GM12878 (cell line): Measurements from ENCODE around the gene GIGYF1. TPM values are rescaled to one million over a fixed set of nuclear protein-coding genes. Genes with fewer than 3 reads are reported as not detected.

ENCODE experiments used
- ATAC-seq: fragments of 200-7000 bp; cut with Tn5 transposase; 3 replicates; pipeline ENCODE4 v1.9.1; 2020; ENCODE audit warnings: mild to moderate bottlenecking, moderate library complexity
- BruUV-seq: library from RNA; stranded (reverse); fragments of 400-500 nt; replicated peaks from 2 replicates; lab custom pipeline; 2021; lab: Mats Ljungman, UMichigan
- CTCF ChIA-PET: fragments of 300-600 bp; sonication (Branson Sonifier 250); formaldehyde crosslinking; extraction: SDS; loops from one replicate; lab custom pipeline; 2021; ENCODE audit warnings: inconsistent platforms; lab: Yijun Ruan, JAX
- POLR2A ChIA-PET: fragments of 350-600 bp; formaldehyde crosslinking; extraction: SDS; loops from one replicate; lab custom pipeline; 2021; ENCODE audit warnings: inconsistent platforms; lab: Charles Lee
- RAD21 ChIA-PET: fragments of 300-600 bp; sonication (Branson Sonifier 250); formaldehyde crosslinking; loops from one replicate; lab custom pipeline; 2023; ENCODE audit warnings: antibody characterized with exemption; ENCODE audit not compliant: unreplicated experiment; lab: Charles Lee
- SMC1A ChIA-PET: fragments of 300-600 bp; sonication (Branson Sonifier 250); formaldehyde crosslinking; loops from one replicate; lab custom pipeline; 2023; ENCODE audit not compliant: unreplicated experiment, uncharacterized antibody; lab: Charles Lee
- DNase-seq: peaks from one replicate; pipeline ENCODE4 v3.0.0-alpha.2; 2011; ENCODE audit warnings: low read depth, low spot score
- FAIRE-seq: peaks from 3 replicates; lab custom pipeline; 2011; peaks lifted over from hg19 to GRCh38; lab: Jason Lieb, UNC
- H2AFZ ChIP-seq: 2 replicates; pipeline ENCODE4 v1.6.0; 2011; ENCODE audit warnings: low read depth, low read length, control low read depth; ENCODE audit not compliant: control insufficient read depth
- H3K27ac ChIP-seq: 2 replicates; pipeline ENCODE4 v1.5.1; 2011; ENCODE audit warnings: control low read depth; ENCODE audit not compliant: control insufficient read depth, insufficient read depth
- H3K27me3 ChIP-seq, 2 experiments: replicated peaks in 1 of 2; 2 replicates each; pipeline versions ENCODE4 v1.6.0 to v1.6.1; 2011; ENCODE audit warnings: low read length in 1 of 2; ENCODE audit not compliant: control insufficient read depth in 2 of 2, insufficient read depth in 2 of 2
- H3K36me3 ChIP-seq, 2 experiments: 2 replicates each; pipeline ENCODE4 v1.5.1; 2011; ENCODE audit warnings: low read length in 1 of 2; ENCODE audit not compliant: control insufficient read depth in 2 of 2, insufficient read depth in 2 of 2
- H3K4me1 ChIP-seq: 2 replicates; pipeline ENCODE4 v1.6.1; 2011; ENCODE audit warnings: mild to moderate bottlenecking, low read length, moderate library complexity, mixed read lengths; ENCODE audit not compliant: control insufficient read depth, insufficient read depth
- H3K4me2 ChIP-seq: 2 replicates; pipeline ENCODE4 v1.6.0; 2011; ENCODE audit warnings: control low read depth; ENCODE audit not compliant: control insufficient read depth, insufficient read depth
- H3K4me3 ChIP-seq: fragments of 200-600 bp; sonication (generic); 2 replicates; pipeline ENCODE4 v1.5.1; 2016
- H3K79me2 ChIP-seq: 2 replicates; pipeline ENCODE4 v1.6.0; 2011; ENCODE audit warnings: low read length; ENCODE audit not compliant: control insufficient read depth, insufficient read depth
- H3K9ac ChIP-seq: 2 replicates; pipeline ENCODE4 v1.8.0; 2011; ENCODE audit warnings: low read length, control low read depth, mixed read lengths; ENCODE audit not compliant: control insufficient read depth, insufficient read depth
- H3K9me3 ChIP-seq: replicated peaks from 3 replicates; pipeline ENCODE4 v1.5.1; 2011; ENCODE audit warnings: mild to moderate bottlenecking, low read length; ENCODE audit not compliant: control insufficient read depth, insufficient read depth
- H4K20me1 ChIP-seq: 2 replicates; pipeline ENCODE4 v1.6.0; 2011; ENCODE audit not compliant: control insufficient read depth, insufficient read depth
- HCFC1 ChIP-seq: fragments of 150-350 bp; IDR thresholded peaks from 2 replicates; pipeline ENCODE4 v1.6.1; 2014; ENCODE audit warnings: low read length
- MLLT1 ChIP-seq: fragments of 450-650 bp; IDR thresholded peaks from 2 replicates; pipeline ENCODE4 v1.6.1; 2016; ENCODE audit warnings: mild to moderate bottlenecking
- MTA3 ChIP-seq: IDR thresholded peaks from 2 replicates; pipeline ENCODE4 v1.6.1; 2012; ENCODE audit warnings: low read length, inconsistent platforms, borderline replicate concordance
- PML ChIP-seq: IDR thresholded peaks from 2 replicates; pipeline ENCODE4 v1.6.1; 2012; ENCODE audit warnings: low read length, inconsistent platforms
- POLR2A ChIP-seq: IDR thresholded peaks from 2 replicates; pipeline ENCODE4 v1.6.1; 2011; ENCODE audit warnings: low read depth, mild to moderate bottlenecking, low read length
- POLR2AphosphoS2 ChIP-seq: IDR thresholded peaks from 2 replicates; pipeline ENCODE4 v1.6.1; 2011; ENCODE audit warnings: low read depth, mild to moderate bottlenecking, low read length, improper control_type of control experiment, moderate library complexity
- POLR2AphosphoS5 ChIP-seq: IDR thresholded peaks from 2 replicates; pipeline ENCODE4 v1.6.1; 2011; ENCODE audit warnings: mild to moderate bottlenecking, low read length, inconsistent platforms
- SMAD1 ChIP-seq: fragments of 450-650 bp; IDR thresholded peaks from 2 replicates; pipeline ENCODE4 v1.6.1; 2018; ENCODE audit warnings: mild to moderate bottlenecking, low read depth; ENCODE audit not compliant: partially characterized antibody
- TARDBP ChIP-seq: IDR thresholded peaks from 2 replicates; pipeline ENCODE4 v1.6.1; 2016; ENCODE audit warnings: borderline replicate concordance
- WGBS: methylation state at CpG from one replicate; pipeline ENCODE4 v1.1.6; 2016; ENCODE audit warnings: low lambda C conversion rate; ENCODE audit not compliant: insufficient replicate concordance, insufficient coverage; ENCODE audit errors: missing lambda C conversion rate; 5-methylcytosine and 5-hydroxymethylcytosine counted together
- in situ Hi-C: fragments of 300-500 bp; cut with MboI; formaldehyde crosslinking; loops from 9 replicates; pipeline ENCODE4 v1.14.3; 2018; ENCODE audit warnings: mixed read lengths
- intact Hi-C: fragments of 100-400 bp; cut with micrococcal nuclease; formaldehyde crosslinking; loops from one replicate; pipeline ENCODE4 v1.14.2; 2022; ENCODE audit not compliant: unreplicated experiment
- polyA plus RNA-seq, 11 experiments: library from polyadenylated mRNA; depleted of rRNA in 4 of 11; unstranded in 6 of 11; stranded (reverse) in 5 of 11; fragments of >200 nt; fragmentation: Nextera tagmentation in 4 of 11; fragmentation: Illumina TruSeq in 1 of 11; extraction: Ambion mirVana in 4 of 11; extraction: Trizol in 1 of 11; gene quantifications; 1 replicate in 1 of 11; 2 replicates in 10 of 11; pipeline versions ENCODE4 v1.2.1 to v1.2.3, GENCODE V29; 2011 to 2016; ENCODE audit warnings: inconsistent platforms in 2 of 11, missing spikeins in 2 of 11, low read depth in 1 of 11
- total RNA-seq, 4 experiments: library from RNA; depleted of rRNA in 3 of 4; stranded (reverse); fragments of >200 nt in 3 of 4; fragmentation: Illumina TruSeq in 1 of 4; extraction: Trizol in 1 of 4; gene quantifications; 2 replicates each; pipeline versions ENCODE4 v1.2.1 to v1.2.3, GENCODE V29; 2013 to 2021

Gene GIGYF1
- total and polyA plus RNA-seq, 10 of the 15 experiments (the other 5 are each of a cell fraction or from before 2014, with no cell fraction given), result 0.31 to 47.2 (median 9.9) TPM

GRCh38 chr7:100679129-100679926 lies 14.7 kb downstream of the GIGYF1 start:
- 0 out of 2 replicates have a peak, but pooled peaks cover 3% of the 10 kb centered on the region for H4K20me1 ChIP-seq
- H3K36me3 ChIP-seq, result peaks cover 4 to 45% of the 10 kb centered on the region in 2 experiments; a peak in 3 of 4 replicates
- H3K4me1 ChIP-seq, result no peaks in the 10 kb centered on the region
- intact Hi-C loops, result no loop called here
- SMC1A ChIA-PET, result no interaction called here
- H3K27me3 ChIP-seq, result no peaks in the 10 kb centered on the region
- DNase-seq (no peak), FAIRE-seq (no peak), ATAC-seq (no peak)
- H3K27ac ChIP-seq, result no peak overlapping the region
- RAD21 ChIA-PET, result interaction anchor here (0.7 kb wide), 2 partner anchors 26 to 576 kb away, joined by 3 read pairs; partner anchors contain the start of gene POP7
- in situ Hi-C loops, result loop anchor here (25.0 kb wide), 1 partner anchor 217 kb away; the partner anchor contains the start of gene SPACDR
- no peak overlapping the region for H3K4me2 ChIP-seq
- H3K4me3 ChIP-seq, result no peak overlapping the region
- 81% methylated on average over 9 of the region's 13 CpGs for WGBS
- H3K9ac ChIP-seq, result no peak overlapping the region
- H3K79me2 ChIP-seq, result peaks cover 17% of the 10 kb centered on the region
- POLR2A ChIA-PET, result interaction anchor here (0.5 to 0.6 kb wide), 3 partner anchors 16 to 517 kb away, joined by 3 to 5 read pairs (median 3); no protein-coding TSS in a partner anchor
- BruUV-seq, result no TSS peak
- TF ChIP-seq SMAD1 (no peak), HCFC1 (no peak), POLR2A (peak; percentile 46)
- H3K9me3 ChIP-seq, result no peaks in the 10 kb centered on the region
- CTCF ChIA-PET, result interaction anchor here (6.3 kb wide), 1 partner anchor 12 kb away, joined by 57 read pairs; no protein-coding TSS in a partner anchor
- no peak overlapping the region for H2AFZ ChIP-seq

GRCh38 chr7:100678291-100678984 lies 15.6 kb downstream of the GIGYF1 start:
- Histone ChIP-seq H3K79me2 (peaks cover 24% of the 10 kb centered on the region), H3K27me3 (no peaks in the 10 kb centered on the region), H3K36me3 (peaks cover 4 to 44% of the 10 kb centered on the region in 2 experiments; a peak in 3 of 4 replicates), H4K20me1 (0 out of 2 replicates have a peak, but pooled peaks cover 3% of the 10 kb centered on the region), H3K4me1 (no peaks in the 10 kb centered on the region), H3K9ac (no peak overlapping the region), H2AFZ (no peak overlapping the region), H3K4me3 (no peak overlapping the region), H3K27ac (no peak overlapping the region), H3K4me2 (no peak overlapping the region), H3K9me3 (no peaks in the 10 kb centered on the region)
- in situ Hi-C loops, result loop anchor here (25.0 kb wide), 1 partner anchor 216 kb away; the partner anchor contains the start of gene SPACDR
- TSS peak; percentile 63 for BruUV-seq
- ChIA-PET RAD21 (no interaction called here), SMC1A (interaction anchor here (1.1 kb wide), 1 partner anchor 197 kb away, joined by 3 read pairs; no protein-coding TSS in a partner anchor), POLR2A (no interaction called here), CTCF (interaction anchor here (6.3 kb wide), 1 partner anchor 12 kb away, joined by 57 read pairs; no protein-coding TSS in a partner anchor)
- TF ChIP-seq MLLT1, result peak; percentile 19; the same call in 1 of the 2 replicates
- TF ChIP-seq TARDBP, result no peak
- 0 out of 2 replicates have a peak, but pooled peaks have one; percentile 16 for TF ChIP-seq PML
- TF ChIP-seq MTA3, result no peak
- TF ChIP-seq POLR2A, result peak; percentile 73; the same call in 1 of the 2 replicates
- peak; percentile 51; the same call in 1 of the 2 replicates for TF ChIP-seq POLR2AphosphoS5
- peak; percentile 62; the same call in 1 of the 2 replicates for TF ChIP-seq POLR2AphosphoS2
- TF ChIP-seq SMAD1, result no peak
- no peak for ATAC-seq
- intact Hi-C loops, result no loop called here
- DNase-seq, result no peak
- FAIRE-seq, result no peak
- 91% methylated on average over 35 of the region's 35 CpGs for WGBS
